GM19468 (cell line): Measurements from ENCODE around the gene PELI1.
"Not testable (repeated sequence)": the region's sequence is repeated elsewhere in the genome, so short reads cannot be mapped to it uniquely, and the experiment has no call there.

Experiments
- ATAC-seq: cut with Tn5 transposase; IDR thresholded peaks from one replicate; pipeline ENCODE4 v1.9.1; 2021; ENCODE audit warnings: mild to moderate bottlenecking, moderate library complexity, moderate number of reproducible peaks; ENCODE audit not compliant: unreplicated experiment; ENCODE audit errors: extremely low read depth

Gene PELI1

DNA sequence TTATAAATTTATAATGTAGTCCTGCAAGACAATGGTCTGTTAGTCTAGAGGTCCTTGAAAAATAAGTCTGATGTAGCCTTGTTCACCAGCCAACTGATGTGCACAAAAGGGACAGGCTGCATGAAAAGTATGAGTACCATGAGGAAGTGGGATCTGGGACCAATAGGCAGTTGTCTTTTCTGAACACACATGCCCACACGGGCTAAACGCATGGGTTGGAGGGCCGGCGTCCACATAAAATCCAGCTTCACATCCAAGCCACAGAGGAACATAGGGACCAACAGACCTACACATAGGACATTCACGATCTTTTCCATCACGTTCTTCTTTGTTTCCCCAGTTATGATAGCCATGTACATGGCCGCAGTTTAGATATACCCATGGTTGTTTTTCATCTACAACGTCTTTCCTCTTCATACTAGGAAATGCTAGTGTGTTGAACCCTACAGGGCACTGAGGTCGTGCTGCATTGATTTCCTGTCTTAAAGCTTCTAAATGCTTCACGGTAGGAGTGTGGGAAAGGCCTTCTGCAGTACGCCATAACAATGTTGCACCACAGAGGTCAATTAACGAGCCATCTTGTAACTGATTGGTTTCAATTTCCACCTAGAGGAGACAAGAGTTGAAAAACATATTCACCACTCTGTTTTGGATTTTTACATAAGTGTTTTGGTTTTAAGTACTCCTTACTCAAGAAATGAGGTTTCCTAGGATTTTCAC is 49.4 kb downstream of the PELI1 start:
- no peak for ATAC-seq

DNA sequence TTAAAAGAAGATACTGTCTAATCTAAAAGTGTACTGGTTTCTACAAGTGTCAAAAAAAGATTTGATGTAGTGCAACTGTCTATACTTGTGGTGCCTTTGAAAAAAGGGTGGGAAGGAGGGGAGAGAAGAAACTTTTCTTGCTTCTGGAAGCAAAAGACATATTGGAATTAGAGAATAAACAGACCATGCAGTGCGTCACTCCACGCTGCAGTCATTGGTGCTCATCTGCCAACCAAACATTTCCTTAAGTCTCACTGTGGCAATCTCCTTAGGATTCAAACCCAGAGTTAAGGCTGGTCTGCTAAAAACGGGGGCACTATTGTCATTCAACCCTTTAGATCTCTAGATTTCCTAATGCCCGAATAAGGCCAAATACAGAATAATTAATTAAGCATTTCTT is 50.9 kb downstream of the PELI1 start:
- ATAC-seq, result no peak

DNA sequence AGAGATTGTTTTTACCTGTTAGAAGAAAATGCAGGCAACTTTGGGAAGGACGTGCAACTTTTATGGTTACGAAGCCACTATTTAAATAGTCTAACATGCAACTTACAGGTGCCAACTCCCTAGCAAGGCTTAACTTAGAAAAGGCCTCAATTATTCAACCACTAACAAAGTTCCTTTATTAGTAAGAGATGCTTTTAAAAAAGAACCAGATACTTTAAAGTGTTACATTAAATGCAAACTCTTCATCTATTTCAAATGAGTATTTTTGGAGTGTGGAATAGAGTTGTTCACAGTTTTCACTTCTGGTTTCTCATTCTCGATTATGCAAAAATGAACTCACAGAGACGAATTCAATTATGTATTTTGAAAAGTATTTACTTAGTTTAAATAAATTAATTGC is 51.7 kb downstream of the PELI1 start:
- peak; percentile 48 for ATAC-seq

DNA sequence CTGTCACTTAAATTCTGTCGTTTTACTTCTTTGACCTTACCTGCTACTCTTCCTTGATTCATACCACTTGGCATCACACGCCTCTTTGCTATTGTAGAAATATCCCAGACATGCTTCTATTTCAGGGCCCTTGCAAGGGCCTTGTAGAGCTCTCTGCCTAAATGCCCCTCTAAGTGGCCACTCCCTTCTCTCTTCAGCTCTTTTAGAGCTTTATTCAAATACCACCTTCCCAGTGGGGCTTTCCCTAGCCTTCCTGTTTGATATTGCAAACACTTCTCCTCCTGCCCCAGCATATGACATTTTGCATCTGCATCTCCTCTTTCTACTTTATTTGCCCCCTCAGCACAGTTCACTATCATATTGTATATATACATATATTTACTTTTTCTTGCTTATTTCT is 54.0 kb downstream of the PELI1 start:
- ATAC-seq, result no peak

DNA sequence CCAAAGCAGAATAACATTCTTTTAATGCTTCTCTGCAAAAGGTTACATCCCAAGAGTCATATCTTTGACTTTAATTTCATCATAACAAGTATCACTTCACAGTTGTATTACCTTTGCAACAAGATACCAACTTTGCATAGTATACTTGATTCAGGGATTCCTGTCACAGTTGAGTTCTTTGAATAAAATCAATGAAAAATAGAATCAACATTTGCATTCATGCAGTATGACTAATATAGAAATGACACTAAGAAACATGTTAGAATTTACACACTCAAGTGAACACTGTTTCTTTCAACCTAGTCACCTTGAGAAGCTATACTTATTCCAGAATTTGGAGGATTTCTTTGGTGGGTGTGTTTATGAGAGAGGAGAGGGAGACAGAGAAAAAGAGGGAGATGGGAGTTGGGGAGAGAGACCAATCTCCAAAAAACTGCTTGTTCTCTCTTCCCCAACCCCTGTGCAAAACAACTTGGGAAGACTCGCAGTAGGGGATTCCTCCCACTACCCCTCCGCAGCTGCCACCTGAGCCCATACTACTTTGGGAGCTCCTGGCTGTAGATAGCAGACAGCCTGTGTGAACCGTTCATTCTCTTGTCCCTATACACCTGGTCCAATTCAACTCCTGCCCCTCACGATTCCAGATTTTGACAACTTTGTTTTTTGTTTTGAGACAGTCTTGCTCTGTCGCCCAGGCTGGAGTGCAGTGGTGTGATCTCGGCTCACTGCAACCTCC is 57.7 kb downstream of the PELI1 start:
- ATAC-seq, result no peak

DNA sequence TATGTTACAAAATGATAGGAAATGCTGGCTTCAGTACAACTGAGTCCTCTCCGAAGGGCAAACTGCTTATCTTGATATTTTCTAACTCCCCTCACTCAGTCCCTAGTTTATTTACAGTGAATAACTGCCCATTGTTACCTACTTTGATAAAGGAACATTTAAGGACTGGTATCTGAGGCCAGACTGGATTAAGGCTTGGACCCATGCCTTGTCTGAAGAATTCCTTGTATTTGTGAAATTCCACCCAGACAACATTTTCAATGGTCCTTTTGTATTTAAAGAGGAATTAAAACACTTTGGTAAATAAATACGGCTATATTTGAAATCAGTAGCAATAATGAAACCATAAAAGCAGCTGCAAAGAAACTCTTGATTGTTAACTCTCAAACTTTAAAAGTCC is 58.3 kb downstream of the PELI1 start:
- no peak for ATAC-seq

DNA sequence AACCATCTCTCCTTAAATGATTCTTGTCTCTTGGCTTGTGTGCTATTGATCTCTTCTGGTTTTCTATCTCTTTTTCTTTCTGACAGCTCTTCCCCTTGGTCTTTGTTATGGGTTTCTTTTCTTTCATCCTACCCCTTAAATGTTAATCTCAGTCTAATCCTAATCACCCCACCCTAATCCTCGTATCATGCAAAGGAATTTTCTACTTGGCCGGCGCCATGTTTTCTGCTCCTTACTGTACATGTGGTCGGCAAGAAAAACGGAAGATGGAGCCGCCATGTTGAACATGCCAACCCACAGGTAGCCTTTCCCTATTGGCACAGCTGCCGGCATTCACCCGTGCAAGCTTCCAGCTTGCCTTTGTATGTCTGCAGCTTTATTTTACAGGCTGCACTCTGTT is 63.2 kb downstream of the PELI1 start:
- no peak for ATAC-seq

DNA sequence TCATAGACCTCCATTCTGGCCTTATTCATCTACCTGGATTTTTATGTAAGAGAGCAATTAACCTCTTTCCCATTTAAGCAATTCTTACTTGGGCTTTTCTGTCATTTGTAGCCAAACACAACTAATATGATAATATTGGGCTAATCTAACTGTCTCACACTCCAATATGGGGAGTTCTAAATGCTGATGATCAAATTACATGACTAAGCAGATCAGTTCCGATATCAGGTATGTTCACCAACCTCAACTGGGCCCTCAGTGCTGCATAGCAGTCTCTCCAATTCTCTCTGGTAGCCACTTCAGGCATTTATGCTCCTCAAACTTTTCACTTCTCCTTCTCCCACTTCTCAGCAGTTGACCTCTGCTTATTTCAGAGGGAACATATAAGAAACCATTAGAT is 64.0 kb downstream of the PELI1 start:
- ATAC-seq, result no peak

DNA sequence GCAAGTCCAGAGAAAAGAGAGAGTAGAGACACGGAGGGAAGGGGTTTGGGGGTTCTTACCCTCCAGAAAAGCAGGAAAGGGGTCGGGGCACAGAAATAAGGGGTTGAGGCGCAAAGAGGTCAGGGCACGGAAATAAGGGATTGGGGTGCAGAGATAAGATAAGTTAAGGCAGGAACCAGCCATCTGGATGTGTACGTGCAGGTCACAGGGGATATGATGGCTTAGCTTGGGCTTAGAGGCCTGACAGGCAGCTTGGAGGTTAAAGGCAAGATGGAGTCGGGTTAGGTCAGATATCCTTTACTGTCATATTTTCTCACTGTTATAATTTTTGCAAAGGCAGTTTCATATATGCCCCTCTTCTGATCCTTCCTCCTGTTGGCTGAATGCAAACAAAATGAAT is 64.5 kb downstream of the PELI1 start:
- not testable (repeated sequence) for ATAC-seq

DNA sequence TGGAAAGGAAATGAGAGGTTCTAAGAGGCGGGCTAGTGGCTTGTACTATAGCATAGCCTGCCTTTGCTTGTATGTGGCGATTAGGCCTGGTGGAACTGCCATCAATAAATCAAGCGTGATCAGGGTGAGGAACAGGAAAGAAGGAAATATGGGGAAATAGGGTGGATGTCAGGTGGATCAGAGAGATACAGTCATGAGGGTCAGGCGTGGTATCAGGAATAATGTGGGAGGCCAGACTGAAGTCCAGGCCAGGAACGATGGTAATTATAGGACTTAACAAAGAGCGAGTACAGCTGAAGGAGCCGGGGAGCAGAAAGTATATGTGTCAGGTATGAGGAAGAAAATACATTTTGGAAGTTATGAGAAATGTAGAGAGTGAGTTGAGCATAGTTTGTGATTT is 67.4 kb downstream of the PELI1 start:
- ATAC-seq, result not testable (repeated sequence)

DNA sequence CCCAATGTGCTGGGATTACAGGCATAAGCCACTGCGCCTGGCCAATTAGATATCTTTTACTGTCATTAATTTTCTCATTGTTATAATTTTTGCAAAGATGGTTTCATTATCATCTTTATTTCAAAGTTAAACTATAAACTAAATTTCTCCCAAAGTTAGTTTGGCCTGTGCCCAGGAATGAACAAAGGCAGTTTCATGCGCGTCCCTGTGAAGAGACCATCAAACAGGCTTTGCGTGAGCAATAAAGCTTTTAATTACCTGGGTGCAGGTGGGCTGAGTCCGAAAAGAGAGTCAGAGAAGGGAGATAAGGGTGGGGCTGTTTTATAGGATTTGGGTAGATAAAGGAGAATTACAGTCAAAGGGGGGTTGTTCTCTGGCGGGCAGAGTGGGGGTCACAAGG is 69.6 kb downstream of the PELI1 start:
- not testable (repeated sequence) for ATAC-seq

DNA sequence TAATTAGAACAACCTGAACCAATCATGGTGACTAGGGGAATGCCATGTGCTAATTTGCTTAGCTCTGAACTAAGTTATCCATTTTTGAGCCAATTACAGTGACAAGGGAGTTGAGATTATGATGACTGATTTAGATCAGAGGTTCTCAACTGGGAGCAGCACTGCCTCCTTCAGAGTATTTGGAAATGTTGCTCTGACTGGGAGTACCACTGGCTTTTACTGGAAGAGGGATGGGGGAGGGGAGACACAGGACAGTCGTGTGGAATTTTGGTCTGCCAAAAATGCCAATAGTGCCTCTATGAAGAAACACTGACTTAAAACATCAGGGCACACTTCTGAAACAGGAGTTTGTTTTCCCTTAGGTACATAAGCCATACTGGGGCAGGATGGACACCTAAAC is 76.9 kb downstream of the PELI1 start:
- no peak for ATAC-seq

DNA sequence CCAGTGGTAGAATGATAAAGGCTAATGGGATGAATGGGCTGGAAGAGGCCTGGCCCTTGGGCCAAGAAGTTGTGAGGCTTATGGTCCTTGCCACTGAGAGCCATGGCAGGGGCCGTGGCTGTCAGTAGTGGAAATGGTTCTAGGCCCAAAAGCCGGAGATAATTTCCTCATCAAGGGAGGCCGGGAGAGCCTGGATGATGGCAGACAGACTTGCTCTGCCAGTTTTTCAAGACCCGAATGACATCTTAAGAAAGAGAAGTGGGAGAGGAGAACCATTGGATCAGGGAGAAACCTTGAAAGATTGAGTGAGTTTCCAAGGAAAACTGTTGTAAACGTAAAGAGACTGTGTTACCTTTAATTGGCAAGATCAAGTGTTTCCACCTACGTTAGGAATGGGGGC is 78.7 kb downstream of the PELI1 start:
- ATAC-seq, result no peak

DNA sequence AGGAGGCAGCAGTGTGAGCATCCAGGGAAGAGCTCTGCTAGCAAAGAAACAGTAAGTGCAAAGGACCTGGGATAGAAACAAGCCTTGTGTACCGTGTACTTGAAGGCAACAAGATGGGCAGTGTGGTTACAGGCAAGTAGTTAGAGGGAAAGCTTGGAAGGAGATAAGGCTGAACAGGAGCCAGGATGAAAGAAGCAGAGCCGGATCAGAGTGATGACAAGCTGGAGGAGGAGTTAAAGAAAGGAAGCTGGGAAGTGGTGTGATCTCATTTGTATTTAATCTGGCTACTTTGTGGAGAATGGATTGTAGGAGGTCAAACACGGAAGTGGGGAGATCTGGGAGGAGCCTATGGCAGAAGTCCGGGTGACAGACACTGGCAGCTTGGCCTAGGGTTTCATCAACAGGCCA is 80.3 kb downstream of the PELI1 start:
- ATAC-seq, result no peak

DNA sequence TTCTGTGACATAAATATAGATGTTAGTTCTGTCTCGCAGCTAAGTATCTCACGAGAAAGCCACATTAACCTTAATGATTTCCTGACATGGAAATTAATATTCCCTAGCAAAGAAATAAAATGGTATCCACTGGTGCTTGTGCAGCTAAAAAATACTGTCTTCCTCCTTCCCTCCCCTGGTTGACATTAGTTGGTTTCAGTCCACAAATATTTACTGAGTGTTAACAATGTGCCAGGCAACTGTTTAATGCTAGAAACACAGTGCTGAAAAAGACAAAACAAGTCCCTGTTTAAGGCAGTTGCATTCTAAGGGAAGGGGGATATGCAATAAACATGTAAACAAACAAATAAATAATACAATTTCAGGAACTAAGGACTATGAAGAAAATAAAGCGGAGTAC is 80.8 kb downstream of the PELI1 start:
- no peak for ATAC-seq

DNA sequence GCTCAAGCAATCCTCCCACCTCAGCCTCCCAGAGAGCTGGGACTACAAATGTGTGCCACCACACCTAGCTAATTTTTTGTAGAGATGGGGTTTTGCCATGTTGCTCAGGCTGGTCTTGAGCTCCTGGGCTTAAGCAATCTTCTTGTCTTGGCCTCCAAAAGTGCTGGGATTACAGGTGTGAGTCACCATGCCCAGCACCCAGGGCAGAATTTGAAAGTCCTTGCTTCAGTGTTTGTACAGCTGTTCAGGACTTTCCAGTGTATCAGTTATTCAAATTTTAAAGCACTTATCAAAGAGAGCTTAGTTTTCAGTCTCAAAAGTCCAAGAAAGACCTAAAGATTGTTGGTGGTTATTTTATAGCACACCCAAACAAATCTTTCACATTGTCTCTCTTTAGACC is 81.4 kb downstream of the PELI1 start:
- no peak for ATAC-seq

DNA sequence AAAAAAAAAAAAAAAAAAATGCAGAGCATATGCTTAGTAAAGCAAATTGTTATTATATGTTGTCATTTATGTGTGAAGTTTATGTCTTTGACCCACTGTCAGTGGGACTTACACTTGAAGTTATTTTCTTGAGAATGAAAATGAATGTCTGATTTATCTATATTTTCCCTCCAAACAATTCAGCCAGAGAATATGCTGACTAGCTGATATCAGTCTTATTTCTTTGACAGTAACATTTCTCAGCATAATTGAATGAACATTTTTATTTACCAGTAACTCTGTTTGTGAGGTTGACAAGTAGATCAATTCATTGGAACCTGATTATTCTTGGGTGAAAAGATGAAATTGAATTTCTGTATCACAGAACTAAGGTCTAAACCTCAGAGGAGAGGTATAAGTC is 85.0 kb downstream of the PELI1 start:
- no peak for ATAC-seq

DNA sequence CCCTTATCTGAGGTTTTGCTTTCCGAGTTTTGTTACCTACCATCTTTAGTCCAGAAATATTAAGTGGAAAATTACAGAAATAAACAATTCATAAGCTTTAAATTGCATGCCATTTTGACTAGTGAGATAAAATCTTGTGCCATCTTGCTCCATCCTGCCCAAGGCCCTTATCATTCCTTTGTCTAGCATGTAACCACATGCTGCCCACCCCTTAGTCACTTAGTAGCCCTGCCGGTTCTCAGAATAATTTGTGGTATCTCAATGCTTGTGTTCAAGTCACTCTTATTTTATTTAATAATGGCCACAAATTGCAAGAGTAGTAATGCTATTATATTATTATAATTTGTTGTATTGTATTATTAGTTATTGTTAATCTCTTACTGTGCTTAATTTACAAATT is 88.2 kb downstream of the PELI1 start:
- no peak for ATAC-seq

DNA sequence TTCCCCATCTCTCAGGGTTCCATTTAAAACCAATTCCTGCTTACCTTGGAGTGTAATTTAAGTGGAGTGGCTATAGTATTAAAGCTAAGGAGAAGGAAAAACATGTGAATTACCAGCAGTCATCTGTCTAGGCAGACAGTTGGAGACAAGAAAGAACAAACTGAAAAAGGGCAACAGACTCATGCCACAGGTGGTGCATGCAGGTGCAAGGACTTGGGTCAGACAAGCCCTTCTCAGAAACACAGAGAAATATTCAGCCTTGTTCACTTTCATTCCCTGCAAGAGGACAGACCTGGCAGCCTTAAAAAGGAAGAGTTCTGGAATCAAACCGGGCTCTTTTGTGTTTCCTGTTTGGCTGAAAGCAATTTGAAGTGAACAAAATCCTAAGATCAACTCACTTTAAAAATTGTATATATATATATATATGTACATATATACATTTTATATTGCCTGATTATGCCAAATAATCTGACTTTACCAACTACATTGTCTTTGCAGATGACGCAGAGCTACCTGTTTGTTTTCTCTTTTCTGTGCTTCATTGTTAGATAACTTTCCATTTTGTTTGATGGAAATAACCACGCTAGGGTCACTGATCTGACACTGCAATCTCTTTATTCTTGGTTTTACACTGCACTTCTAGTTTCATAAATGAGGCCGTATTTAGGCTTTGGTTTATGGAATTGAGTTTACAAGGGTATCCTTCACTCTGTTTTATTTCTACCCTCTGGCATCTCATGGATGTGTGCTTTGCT is 89.9 kb downstream of the PELI1 start:
- no peak for ATAC-seq

DNA sequence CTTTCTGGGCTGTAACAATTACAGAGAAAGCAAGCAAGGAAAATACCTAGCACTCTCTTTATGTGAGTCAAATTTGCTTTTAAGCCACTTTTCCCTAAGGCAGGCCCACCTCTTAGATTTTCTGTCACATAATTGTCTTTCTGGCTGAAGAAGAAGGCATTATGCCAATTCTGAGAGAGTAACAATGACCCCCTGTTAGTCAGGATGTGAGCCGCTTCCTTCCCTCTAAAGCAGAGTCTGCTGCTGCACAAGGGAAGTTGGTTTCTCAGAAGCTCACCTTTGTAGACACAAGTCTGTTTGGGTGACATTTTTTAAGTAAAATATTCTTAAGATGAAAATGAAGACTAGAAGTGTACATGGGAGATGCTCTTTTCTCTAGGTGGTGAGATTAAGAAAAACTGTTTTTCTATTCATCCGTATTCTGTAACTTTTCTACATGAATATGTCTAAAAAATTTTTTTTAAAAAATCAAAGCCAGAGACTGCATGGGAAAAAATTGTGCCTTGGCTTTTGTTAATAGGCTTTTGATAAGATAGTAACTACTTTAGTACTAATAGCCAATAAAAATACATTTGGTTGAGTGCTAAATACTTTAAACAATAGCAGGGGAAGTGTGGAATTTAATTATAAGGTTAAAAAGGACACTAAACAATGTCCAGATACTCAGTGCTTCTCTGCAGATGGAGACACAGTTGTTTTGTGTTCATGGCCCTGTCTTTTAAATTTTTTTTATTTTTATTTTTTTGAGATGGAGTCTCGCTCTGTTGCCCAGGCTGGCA is 91.6 kb downstream of the PELI1 start:
- no peak for ATAC-seq
